NCI-H2081 treated with DMSO at 0.1 percent for 48 hours (cell line): ENCODE measurements around the gene MSX2.

Source experiments
- DNase-seq: peaks from one replicate; lab custom pipeline; 2025; lab: John Stamatoyannopoulos, UW

MSX2 gene

DNA sequence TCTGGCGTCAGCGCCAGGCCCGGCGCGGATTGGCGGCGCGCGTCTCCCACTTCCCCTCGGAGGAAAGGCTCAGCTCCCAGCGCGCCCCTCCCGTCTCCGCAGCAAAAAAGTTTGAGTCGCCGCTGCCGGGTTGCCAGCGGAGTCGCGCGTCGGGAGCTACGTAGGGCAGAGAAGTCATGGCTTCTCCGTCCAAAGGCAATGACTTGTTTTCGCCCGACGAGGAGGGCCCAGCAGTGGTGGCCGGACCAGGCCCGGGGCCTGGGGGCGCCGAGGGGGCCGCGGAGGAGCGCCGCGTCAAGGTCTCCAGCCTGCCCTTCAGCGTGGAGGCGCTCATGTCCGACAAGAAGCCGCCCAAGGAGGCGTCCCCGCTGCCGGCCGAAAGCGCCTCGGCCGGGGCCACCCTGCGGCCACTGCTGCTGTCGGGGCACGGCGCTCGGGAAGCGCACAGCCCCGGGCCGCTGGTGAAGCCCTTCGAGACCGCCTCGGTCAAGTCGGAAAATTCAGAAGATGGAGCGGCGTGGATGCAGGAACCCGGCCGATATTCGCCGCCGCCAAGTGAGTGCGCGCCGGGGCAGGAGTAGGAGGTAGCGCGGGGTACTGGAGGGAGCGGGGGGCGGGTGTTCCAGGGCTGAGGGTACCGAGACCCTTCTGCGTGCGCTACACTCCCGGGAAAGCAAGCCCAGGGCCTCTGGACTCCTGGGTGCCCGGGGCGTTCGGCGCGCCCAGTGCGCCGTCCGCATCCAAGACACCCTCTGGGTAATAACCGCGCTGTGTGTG lies at the start of gene MSX2:
Gene MSX2 (plus strand): TSS at position 99 of the 777 bp plus-strand sequence. CDS start 78 bp downstream, at position 177.
- no peak for DNase-seq

DNA sequence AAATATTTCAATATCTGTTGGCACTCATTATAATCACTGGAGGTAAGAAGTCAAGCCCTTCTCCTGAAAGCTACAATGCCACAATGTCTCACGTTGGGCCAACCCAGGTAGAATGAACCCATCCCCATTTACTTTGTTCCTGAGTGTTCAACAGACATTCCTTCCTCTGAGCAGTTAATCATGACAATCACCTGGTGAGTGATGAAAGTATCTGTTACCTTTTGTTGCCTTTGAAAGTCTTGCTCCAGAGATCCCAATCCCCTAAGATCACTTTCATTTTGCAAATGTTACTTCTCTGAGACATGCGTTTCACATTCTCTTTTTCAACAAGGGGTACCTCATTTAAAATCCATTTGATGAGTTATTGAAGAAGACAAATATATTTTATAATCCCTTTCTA lies 49.3 kb upstream of the MSX2 start:
- DNase-seq: no peak

DNA sequence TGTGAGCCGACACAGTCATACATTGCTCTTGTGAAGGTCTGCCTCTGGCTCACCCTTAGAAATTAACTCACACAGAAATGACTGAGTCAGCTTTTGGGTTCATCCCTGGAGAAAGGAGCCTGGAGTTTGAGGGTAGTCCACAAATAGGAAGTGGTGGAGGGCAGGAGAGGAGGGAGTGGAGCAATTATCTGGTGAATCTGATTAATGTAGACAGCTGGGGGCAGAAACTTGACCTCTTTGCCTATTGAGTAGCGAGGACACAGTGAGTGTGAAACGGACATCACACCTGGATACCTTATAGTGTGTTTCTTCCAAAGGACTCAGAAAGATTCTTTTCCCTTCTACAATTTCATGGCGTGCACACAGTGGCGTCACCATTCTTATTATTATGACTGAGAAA lies 48.5 kb upstream of the MSX2 start:
- no peak for DNase-seq

DNA sequence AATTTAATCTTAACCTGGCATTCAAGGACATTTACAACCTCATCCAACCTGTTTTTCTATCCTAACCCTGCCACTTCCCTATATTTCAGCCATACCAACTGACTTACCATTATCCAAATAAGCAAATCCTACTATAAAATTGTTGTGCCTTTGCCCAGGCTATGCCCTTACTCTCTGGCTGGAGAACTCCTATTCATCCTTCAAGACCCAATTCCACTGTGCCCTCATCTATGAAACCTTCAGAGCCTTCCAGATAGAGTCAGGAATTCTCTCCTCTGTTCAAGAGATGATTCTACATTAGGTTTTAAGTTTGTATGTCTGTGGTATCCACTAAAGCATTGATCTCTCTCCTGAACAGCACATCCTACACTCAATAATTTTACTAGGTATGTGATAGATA lies 46.3 kb upstream of the MSX2 start:
- no peak for DNase-seq

DNA sequence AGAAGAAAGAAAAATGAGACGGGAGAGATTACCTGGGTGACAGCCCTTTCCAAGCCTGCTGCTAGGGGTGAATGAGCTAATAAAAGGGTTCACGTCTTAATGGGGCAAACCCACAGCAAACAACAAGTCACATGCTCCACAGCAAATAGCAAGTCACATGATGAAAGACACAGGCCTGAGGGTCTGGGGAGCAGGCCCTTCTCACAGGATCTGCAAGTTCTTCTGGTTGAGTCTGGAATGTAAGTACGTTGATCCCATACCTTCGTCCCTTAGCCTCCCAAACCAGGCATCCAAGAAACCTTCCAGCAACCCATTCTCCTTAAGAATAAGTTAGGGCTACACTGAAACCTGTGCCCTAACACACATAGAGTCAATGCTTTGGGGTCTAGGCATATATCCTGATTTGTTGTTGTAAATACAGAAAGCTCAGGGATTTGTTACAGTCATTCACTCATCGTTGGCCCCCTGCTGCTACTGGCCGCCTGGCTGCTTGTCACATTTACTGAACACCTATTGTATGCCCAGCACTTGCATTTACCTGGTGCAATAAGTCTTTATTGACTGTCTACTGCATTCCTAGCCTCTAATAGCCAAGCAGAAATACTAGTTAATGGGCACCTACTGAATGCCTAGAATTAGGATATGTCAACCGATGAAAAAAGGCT lies 43.3 kb upstream of the MSX2 start:
- DNase-seq: no peak

DNA sequence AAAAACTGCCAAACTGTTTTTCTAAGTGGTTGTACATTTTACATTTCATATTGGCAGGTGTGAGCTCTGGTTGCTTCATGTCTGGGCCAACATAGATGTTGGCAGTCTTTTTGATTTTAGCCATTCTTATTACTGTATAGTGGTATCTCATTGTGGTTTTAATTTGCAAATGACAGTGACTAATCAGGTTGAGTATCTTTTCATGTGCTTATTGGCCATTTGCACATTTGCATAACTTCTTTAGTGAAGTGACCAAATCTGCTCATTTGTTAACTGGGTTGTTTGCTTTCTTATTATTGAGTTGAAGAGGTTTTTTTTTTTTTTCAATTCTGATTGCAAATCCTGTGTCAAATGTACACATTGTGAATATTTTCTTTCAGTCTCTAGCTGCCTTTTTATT lies 36.9 kb upstream of the MSX2 start:
- no peak for DNase-seq

DNA sequence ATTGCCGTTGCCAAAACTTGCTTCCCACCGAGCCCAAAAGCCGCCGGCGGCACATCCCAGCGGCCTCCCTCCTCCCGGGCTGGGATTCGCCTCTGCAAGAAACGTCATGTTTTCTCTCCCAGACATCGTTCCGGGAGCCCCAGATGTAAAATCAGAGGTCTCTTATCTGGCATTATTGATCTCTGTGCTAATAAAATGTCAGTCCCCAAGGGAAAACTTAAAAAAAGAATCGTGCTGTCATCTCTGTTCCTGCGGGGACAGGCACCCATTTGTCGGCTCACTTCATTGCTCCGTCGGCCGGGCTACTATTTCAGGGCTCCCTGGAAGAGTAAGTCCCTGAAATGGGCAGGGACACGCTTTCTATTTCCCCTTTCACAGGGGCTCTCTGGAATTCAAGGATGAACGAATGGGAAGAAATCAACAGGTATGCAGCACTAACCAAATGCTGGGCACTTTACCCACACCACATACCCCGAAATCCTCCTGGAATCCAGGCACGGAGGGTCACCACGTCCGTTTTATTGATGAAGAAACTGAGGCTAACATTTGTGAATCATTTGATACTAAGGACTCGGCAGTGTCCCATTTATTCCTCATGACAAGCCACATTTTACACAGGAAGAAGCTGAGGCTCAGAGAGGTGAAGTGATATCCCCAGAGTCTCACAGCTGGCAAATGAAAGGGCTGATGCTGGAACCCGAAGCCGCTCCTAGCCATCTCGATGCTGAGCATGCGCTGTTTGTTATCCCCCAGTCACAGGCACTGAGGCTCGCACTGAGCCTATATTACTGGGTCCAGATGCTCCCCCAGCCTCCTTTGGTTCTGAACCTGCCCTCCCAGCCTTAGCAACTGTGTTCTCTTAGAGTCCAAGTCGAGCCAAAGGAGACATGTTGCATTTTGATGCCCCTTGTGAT lies 35.7 kb upstream of the MSX2 start:
- DNase-seq: no peak

DNA sequence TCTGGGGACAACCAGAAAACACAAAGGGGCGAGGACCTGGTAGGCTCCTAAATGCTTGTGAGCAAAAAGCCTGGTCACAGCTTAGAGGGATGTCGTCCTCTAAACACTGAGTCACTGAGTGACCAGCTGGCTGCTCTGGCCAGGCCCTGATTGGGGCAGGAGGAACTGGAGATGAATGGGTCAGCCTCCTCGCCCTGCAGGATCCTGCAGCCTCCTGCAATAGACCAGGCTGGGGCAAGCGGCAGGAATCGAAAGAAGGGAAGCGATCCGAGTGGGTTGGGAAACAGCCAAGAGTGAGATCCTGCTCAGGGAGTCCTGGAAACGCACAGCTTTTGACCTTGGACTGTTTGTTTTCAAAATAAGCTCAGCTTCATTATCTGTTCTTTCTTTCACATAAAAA lies 34.1 kb upstream of the MSX2 start:
- DNase-seq: no peak

DNA sequence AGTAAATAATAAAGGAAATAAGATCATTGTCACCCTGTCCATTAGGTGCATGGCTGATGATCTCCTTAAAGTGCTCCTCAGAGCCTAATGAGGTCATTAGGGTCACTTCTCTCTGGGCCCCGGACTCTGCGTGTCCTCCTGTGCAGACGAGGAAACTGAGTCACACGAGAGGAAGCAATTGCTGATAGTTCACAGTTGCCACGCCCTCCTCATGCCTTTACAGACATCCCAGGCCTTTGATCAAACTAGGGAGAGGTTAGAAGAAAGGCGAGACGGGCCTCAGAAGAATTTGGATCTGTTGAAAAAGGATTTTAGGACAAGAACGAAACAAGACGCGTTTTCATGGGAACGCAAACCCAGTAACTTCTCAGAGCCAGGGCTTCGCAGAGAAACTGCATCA lies 32.0 kb upstream of the MSX2 start:
- DNase-seq: no peak

DNA sequence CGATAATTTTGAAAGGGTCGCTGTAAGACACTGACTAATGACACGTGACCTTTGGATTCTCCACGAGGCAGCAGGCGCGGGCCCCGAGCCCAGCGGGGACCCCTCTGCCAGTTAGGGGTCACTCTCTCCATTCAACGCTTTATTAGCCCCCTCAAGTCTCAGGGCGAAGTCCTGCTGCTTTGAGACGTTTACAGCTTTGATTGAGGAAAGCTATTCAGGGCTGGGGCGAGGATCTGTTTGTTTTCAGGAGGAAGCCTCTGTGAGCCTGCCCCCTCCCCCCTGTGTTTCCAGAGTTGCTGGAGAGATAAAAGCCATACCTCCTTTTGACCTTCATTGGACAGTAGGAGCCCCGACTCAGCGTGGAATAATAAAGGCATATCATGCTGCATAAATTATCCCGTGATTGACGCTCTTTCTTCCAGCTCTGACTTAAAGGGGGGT lies 31.4 kb upstream of the MSX2 start:
- no peak for DNase-seq

DNA sequence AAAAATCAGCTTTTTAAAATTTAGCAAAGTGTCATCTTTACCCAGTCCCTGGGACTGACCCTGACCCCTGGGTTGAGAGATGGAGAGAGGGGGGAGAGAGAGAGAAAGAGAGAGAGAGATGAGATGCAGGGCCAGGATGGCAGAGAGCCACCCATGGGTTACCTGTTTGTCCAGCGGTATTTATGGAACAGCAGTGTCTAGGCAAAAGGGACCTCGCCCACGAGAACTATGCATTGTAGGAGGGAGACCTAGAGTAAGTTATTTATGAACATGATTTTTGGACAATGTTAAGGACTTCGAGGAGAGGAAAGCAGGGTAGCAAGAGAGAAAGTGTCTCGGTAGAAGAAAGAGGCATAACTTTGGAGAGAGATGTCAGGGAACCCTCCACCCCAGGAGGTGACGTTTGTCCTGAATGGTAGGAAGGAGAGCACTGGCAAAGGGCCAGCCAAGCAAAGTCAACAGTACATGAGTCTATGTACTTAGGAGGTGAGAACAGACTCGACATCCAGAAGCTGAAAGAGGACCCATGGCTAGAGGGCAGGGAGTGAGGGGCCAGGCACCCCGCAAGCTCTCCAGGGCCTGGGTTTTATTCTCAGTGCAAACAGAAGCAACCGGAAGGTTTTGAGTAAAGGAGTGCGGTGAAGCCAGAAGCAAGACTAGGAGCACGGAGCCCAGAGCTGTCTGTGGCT lies 30.5 kb upstream of the MSX2 start:
- DNase-seq: no peak

DNA sequence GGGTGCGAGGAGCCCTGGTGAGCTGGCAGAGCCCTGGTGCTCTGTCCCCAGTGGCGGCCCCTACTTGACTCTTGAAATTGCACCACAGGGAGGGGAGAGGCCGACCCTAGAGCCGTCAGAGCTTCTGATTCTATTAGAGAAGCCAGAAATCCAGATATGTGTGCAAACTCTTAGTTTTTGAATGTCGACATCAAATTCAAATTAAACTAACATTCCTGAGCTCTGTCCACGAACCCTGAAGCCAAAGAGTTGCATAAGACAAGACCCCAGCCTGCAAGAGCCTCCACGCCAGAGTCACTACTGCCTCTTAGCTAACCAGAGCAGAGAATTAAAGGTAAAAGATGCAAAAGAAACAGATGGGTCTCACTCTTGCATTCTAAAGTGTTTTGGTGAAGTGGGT lies 29.8 kb upstream of the MSX2 start:
- DNase-seq: no peak

DNA sequence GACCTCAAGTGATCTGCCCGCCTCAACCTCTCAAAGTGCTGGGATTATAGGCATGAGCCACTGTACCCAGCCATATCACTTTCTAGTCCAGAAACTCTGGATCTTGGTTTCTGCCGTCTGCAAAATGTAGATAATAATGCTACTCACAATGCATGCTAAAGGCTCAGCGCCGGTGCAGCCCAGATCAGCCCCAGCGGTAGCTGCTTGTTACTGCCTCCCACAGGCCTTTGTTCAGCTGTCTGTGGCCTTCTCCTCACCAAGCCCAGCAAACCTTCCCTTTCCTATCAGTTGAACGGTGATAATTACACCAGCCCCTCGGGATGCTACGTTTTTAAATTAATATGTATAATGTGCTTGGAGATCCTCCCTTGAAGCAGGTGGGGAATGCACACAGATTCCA lies 26.2 kb upstream of the MSX2 start:
- DNase-seq: no peak

DNA sequence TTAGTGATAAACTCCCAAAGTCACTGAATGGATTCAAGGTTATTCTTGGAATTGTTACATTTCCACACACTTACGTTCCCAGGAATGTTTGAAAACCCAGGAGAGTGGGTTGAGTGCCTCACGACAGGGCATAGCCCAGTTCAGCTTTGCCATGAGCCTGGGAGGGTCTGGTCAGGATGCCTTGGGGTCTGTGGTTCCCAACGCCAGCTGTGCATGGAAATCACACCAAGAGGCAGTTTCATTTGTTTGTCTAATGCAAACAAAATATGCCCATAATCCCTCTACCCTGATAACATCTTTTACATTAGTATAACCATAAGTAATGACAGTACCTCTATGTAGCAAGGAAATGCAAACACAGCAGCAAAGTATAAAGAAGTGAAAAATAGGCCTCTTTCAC lies 25.3 kb upstream of the MSX2 start:
- no peak for DNase-seq

DNA sequence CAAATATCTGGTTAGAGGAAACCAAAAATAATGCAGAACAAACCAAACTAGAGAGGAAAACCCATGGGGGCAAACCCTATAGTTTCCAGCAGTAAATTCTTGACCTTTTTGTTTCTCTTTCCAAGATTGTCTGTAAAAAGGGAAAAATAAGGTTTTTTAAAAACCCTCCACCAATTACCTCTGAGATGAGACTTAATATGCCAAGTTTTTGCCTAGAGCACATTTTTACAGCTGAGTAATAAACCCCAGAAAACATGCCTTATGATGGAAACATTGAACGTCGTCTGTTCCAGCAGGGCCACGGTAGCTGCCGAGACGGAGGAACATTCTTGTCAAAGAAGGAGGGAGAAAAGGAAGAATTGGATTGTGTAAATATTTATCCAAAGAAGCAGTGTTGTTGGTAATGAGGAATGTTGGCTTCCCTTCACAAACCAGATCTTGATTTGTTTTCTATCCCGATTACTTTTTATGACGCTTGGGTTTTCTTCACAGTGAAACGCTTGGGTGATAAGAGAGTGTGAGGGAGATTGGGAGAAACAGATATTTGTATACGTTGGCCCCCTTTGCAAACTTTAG lies 17.3 kb upstream of the MSX2 start:
- DNase-seq: no peak

DNA sequence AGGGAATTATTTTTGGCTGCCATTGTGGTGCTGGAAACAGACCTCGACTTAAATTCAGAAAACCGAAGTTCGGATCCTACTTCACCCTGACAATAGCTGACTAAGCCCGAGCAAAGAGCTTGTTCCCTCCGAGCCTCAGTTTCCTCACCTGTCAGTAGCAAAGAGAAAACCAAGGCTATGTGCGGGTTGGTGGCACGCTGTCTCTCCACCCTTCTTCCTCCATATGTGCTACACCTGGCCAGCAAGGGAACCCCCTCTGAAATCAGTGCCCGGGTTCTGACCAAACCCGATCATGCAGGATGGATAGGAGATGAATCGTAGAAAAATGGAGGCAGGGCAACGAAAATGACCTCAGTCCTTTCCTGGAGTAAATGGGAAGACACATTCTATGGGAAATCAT lies 16.7 kb upstream of the MSX2 start:
- no peak for DNase-seq

DNA sequence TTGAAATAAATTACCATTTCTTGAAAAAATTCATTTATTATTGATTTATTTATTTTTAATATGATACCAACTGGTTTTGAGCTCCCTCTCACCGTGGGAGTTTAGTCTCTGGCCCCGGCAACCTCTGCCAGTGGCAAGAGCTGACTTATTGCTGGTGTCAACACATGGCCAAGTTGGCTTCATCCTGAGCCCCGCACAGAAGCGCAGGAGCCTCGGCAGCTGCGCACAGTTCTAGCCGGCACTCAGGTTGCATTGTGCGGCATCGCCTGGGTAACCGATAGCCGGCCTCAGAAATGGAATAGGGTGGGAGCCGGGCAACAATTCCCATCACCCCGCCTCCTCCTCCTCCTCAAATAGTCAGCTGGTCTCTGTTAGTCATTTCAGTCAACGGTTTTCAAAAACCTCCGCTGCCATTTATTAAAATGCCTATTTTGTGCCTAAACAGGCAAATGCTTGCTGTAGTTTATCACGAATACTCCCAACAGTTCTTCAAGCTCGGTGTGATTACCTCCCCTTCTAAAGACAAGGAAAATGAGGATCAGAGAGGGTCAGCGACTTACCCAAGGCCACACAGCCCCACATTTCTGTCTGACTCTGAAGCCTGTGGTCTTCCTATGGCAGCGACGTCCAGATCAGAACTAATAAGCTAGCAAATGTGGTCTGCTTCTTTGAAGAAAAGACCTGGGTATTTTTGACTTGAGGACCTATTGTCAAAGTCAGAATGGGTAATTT lies 15.7 kb upstream of the MSX2 start:
- DNase-seq: no peak

DNA sequence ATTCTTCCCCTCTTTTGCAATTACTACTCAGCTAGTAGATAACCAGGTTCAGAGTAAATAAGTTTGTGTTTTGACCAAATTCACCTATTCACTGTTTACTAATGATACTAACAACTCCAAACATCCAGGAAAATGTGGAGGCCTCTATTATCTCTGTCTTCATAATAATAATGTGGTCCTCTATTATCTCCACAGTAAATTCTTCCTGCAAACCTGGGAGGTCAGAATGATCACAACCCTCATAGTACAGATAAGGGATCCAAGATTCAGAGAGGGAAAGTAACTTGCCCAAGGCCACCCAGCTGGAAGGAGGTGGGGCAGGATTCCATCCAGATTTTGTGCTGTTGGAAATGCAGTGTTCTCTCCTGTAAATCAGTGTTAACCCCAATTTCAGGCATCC lies 9.6 kb upstream of the MSX2 start:
- DNase-seq: no peak

DNA sequence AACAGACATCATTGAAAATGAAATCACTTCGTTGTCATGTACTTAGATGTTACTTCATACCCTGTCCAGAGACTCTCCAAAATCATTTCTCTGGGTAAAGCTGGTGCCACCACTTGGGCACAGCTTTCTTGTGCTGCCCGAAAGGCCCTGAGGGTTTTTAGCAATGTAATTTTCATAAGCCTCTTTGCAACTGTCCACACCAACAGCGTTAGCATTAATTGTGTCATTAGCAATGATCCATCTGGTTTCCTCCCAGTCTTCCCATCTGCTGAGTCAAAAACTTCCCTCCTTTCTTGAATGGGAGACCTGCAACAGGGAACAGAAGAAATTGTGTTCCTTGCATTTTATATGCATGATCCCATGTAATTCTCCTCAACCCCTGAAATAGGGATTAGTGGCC lies 8.6 kb upstream of the MSX2 start:
- DNase-seq: no peak

DNA sequence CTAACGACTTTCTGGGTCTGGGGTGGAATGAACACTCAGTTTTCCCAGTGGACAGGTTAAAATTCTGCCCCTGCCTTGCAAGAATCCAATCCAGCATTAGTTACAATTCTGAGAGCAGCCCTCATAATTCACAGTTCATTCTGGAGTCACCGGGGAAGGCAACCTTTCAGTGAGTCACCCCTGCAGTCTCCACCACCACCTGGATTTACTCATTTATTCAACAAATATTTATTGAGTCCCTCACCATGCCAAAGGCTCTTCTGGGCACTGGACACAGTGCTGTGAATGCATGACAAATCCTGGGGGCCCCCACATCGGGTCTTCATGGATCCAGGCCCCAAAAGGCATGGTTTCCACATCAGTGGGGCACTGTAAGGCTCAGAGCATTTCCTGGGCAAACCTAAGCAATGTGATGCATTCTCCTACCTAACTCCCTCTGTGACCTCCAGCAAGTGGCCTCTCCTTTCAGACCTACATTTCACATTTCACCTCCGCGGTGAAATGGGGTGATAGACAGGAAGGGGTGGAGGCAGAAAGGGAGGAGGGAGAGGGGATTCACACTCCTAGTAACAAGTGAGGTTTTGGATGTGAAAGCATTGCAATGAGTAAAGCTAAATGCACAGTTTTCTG lies 6.4 kb upstream of the MSX2 start:
- no peak for DNase-seq
